NCI-H2107 (cell line): ENCODE data around the gene UNC119B.
"Not testable (repeated sequence)": the region's sequence is repeated elsewhere in the genome, so short reads cannot be mapped to it uniquely, and the experiment has no call there.

Experiments used
- DNase-seq: peaks from one replicate; lab custom pipeline; 2025; lab: John Stamatoyannopoulos, UW

The UNC119B gene

GRCh38 chr12:120719496-120720233 lies 9.4 kb downstream of the UNC119B start:
- DNase-seq: no peak

DNA sequence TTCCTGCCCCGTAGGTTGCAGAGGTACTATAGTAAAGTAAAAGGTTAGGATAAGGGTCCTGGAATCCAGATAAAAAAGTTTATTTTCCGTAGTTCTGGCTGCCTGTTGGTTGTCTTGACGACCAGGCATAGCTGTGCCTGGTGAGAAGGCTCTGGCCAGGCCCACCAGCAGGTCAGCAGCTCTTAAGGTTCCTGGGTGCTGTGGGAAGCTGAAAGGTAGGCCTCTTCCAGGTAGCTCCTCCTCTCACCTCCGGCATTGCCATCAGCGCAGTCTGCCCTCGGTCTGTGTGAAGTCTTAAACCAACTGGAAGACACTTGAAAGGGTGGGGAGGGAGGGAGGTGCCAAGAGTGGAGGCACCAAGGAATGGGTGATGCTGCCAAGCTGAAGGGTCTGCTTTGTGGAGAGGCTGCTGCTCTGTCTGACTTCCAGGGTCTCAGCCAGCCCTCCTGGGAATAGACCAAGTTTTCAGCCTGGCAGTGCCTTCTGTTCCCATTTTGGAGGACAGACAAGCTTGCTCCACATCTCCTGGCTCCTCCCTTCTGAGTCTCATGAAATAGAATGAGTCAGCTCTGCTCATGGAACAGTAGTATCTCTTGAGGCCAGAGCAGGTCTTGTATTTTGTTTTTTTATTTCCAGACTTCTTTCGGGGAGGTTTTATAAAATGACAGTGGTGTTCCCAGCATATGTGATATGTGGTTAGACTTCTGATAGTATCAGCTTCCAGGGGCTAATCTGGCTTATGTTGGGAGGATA lies 10.2 kb downstream of the UNC119B start:
- DNase-seq: no peak

DNA sequence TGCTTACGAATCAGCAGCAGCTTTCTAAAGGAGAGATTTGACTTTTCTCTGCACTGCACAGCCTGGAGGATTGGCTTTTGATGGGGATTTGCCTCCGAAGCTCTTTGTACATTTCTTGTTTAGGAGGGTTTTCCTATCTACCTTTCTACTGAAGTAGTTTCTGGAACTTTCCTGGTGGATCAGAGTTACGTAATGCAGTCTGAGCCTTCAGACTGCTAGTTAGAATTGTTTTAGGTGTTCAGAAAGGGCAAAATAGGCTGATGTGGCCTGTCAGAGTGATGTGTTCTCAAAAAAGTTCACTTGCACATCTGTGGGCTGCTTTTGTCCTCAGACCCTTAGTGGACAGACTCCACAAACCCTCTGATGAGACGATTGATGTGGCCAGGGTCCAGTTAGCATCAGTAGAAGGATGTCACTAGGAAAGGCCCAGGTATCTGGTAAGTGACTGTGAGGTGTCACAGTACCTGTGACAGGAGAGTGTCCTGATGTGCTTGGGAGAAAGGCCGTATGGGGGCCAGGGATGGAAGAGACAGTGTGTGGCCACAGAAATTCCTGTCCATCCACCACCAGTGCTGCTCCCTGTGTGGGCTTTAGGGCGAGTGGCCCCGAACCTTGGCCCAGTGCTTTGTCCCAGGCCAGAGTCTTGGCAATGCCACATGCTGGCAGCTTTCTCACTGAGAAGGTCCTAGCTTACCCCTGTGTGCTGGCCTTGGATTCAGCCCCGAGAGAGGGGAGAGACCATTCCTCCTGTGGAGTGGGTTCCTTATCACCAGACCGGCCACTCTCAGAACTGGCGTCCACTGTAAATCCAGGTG lies 10.9 kb downstream of the UNC119B start:
- no peak for DNase-seq

GRCh38 chr12:120721866-120722265 lies 11.6 kb downstream of the UNC119B start:
- no peak for DNase-seq

DNA sequence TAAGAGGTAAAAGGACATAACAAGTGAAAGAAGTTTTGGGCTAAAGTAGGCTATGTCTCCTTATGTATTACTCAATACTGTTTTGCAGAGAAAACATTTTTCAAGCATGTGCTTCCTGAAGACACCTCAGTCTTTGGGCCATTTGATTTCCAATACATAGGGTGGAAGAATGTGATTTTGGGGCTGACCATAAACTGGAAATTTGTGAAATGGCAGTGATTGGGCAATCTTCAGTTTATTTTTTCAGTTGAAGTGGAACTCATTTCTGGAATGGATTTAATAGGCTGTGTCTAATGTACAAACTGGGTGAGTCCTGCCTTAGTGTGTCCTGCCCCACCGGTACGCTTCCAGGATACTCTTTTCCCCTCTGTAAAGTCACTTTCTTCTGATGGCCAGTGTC lies 12.5 kb downstream of the UNC119B start:
- DNase-seq: no peak

DNA sequence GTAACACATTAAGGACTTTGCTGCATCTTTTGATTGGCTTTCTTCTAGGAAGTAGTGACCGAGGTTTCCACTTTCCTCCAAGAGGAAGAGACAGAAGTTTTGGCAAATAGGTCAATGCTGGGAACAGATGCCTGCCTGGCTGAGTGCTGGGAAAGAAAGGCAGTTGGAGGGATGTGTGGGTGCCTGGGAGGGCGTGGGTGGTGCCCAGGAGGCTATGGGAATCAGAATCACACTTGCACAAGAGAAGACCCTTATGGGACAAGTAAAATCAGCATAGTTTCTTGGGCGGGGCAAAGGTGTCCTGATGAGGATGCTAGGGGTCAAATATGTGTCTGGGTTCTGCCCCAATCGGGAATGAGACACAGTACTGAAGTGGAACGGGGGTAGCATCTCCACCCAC lies 14.5 kb downstream of the UNC119B start:
- DNase-seq: no peak

- DNase-seq: no peak
Observed at GRCh38 chr12:120725151-120725658, 14.9 kb downstream of the UNC119B start.

DNA sequence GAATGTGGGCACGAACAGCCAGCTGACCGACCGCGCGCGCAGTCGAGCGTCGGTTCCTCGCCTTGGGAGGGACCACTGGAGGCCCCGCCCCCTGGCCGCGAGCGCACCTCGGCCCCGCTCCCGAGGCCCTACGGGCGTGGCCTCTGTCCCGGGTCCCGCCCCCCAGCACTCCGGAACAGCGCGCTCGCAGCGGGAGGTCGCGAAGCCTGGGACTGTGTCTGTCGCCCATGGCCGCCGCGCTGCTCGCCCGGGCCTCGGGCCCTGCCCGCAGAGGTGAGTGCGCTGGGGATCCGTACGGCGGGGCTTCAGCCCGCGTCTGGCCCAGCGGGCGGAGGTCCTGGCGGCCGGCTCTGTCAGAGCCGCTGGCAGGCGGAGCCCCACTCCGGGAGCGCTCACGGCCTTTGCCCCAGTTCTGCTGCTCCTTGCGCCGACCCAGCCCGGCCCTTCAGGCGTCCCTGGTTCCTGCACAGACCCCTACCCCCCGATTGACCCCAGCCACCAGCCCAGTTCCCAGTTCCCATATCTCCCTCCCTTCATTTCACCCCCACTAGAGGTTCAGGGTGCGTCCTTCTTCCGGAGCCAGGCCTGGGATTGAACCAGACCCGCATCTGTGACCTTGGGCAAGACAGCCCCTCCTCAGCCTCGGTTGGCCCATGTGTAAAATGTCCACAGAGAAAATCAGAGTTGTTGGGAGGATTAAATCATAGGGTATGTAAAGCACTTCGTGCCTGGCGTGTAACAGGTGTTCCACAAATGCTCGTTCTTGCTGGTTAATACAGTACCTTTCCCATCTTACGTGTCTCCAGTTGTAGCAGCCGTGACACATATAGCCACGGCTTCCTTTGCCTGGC lies 15.6 kb downstream of the UNC119B start, which contains the start of gene ACADS:
Gene ACADS (plus strand): TSS at position 168 of the 851 bp plus-strand sequence. CDS start 60 bp downstream, at position 228.
- peak; percentile 84 for DNase-seq

- DNase-seq: no peak
Observed at GRCh38 chr12:120726510-120726793, 16.2 kb downstream of the UNC119B start.

GRCh38 chr12:120726961-120727360 lies 16.7 kb downstream of the UNC119B start:
- no peak for DNase-seq

- DNase-seq: not testable (repeated sequence)
Observed at GRCh38 chr12:120732198-120732597, 21.9 kb downstream of the UNC119B start.

GRCh38 chr12:120733574-120733973 lies 23.3 kb downstream of the UNC119B start:
- no peak for DNase-seq

GRCh38 chr12:120734210-120734609 lies 24.0 kb downstream of the UNC119B start:
- DNase-seq: no peak

GRCh38 chr12:120735181-120735580 lies 24.9 kb downstream of the UNC119B start:
- no peak for DNase-seq

- no peak for DNase-seq
Observed at GRCh38 chr12:120736404-120737331, 26.4 kb downstream of the UNC119B start.

DNA sequence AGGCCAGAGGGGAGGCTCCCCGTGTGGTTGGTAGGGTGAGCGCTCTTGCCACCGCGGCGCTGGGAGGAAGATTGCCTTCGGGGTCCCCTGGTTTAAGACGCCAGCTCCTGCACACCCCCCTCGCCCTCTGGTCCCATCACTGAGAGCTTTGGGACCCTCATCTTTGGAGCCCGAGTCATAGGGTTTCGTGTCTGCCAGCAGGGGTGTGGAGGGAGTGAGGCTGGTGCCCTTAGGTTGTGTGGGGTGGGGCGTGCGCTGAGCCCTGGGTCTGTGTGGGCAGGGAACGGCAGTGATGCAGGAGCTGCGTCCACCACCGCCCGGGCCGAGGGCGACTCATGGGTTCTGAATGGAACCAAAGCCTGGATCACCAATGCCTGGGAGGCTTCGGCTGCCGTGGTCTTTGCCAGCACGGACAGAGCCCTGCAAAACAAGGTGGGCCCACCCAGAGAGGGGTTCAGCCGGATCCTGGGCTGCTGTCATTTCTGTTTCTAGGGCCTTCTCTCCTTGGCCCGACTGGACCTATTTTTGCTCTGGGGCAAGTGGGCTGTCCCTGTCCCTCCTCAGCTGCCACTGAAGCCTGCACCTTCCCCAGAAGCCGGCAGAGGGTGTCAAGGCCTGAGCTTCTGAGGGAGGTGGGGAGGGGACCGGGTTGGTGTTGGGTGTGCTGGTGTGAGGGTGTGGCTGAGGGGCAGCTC lies 27.4 kb downstream of the UNC119B start:
- no peak for DNase-seq

GRCh38 chr12:120738252-120739030 lies 28.2 kb downstream of the UNC119B start:
- DNase-seq: no peak

GRCh38 chr12:120739031-120739762 lies 28.9 kb downstream of the UNC119B start:
- DNase-seq: no peak
